PFSK-1 (cell line): ENCODE data around the gene PTPRQ.

Source experiments
- POLR2AphosphoS5 ChIP-seq: IDR thresholded peaks from 2 replicates; pipeline ENCODE4 v1.6.1; 2012; ENCODE audit warnings: low read depth, mild to moderate bottlenecking, control low read depth, low read length, moderate library complexity
- TAF1 ChIP-seq: IDR thresholded peaks from 2 replicates; pipeline ENCODE4 v1.6.1; 2012; ENCODE audit warnings: low read length, control low read depth, borderline replicate concordance; ENCODE audit not compliant: insufficient read depth
- TF ChIP-seq, protein P1 (sequence below), 2 experiments: IDR thresholded peaks; 2 replicates each; pipeline versions ENCODE4 v1.6.1 to v1.8.0; 2011 to 2012; ENCODE audit warnings: low read depth in 2 of 2, low read length in 2 of 2, control low read depth in 1 of 2, inconsistent platforms in 1 of 2, mild to moderate bottlenecking in 1 of 2, moderate library complexity in 1 of 2; ENCODE audit not compliant: insufficient read depth in 1 of 2

- TF ChIP-seq, protein P1, sequence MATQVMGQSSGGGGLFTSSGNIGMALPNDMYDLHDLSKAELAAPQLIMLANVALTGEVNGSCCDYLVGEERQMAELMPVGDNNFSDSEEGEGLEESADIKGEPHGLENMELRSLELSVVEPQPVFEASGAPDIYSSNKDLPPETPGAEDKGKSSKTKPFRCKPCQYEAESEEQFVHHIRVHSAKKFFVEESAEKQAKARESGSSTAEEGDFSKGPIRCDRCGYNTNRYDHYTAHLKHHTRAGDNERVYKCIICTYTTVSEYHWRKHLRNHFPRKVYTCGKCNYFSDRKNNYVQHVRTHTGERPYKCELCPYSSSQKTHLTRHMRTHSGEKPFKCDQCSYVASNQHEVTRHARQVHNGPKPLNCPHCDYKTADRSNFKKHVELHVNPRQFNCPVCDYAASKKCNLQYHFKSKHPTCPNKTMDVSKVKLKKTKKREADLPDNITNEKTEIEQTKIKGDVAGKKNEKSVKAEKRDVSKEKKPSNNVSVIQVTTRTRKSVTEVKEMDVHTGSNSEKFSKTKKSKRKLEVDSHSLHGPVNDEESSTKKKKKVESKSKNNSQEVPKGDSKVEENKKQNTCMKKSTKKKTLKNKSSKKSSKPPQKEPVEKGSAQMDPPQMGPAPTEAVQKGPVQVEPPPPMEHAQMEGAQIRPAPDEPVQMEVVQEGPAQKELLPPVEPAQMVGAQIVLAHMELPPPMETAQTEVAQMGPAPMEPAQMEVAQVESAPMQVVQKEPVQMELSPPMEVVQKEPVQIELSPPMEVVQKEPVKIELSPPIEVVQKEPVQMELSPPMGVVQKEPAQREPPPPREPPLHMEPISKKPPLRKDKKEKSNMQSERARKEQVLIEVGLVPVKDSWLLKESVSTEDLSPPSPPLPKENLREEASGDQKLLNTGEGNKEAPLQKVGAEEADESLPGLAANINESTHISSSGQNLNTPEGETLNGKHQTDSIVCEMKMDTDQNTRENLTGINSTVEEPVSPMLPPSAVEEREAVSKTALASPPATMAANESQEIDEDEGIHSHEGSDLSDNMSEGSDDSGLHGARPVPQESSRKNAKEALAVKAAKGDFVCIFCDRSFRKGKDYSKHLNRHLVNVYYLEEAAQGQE (IDR thresholded peaks at IDR 0.05; ENCODE audit: insufficient read depth in 1 of 2, low read depth in 2 of 2, low read length in 2 of 2) = no peak
- TF ChIP-seq POLR2AphosphoS5 (no peak), TAF1 (no peak)
Measured at GRCh38 chr12:80632835-80633234, 188.8 kb downstream of the PTPRQ start.
